ENCODE results near the gene CCDC43. TPM values are rescaled to one million over a fixed set of nuclear protein-coding genes. Genes with fewer than 3 reads are reported as not detected.

CCDC43 gene
- total and polyA plus RNA-seq, 2 of the 13 experiments (the other 11 are each of a cell fraction or from before 2014, with no cell fraction given), result 17.5 to 94.8 TPM

- TF ChIP-seq FOXA3 (CRISPR knock-in tag; IDR thresholded peaks at IDR 0.05) (peak; percentile 41; the same call in 1 of the 2 replicates), ZNF496 (CRISPR knock-in tag; IDR thresholded peaks at IDR 0.05; ENCODE audit: insufficient replicate concordance) (no peak), ZNF674 (CRISPR knock-in tag; IDR thresholded peaks at IDR 0.05; ENCODE audit: low read depth) (no peak), MED1 (CRISPR knock-in tag; IDR thresholded peaks at IDR 0.05) (peak; percentile 81), TP53 (CRISPR knock-in tag; conservative IDR thresholded peaks at IDR 0.05) (no peak), PHF5A (CRISPR knock-in tag; IDR thresholded peaks at IDR 0.05; ENCODE audit: low read depth, unreplicated experiment) (no peak), MIXL1 (CRISPR knock-in tag; IDR thresholded peaks at IDR 0.05) (peak; percentile 91), MYPOP (CRISPR knock-in tag; IDR thresholded peaks at IDR 0.05) (no peak; the same call in 1 of the 2 replicates), MTF2 (CRISPR knock-in tag; IDR thresholded peaks at IDR 0.05; ENCODE audit: borderline replicate concordance) (0 out of 2 replicates have a peak, but pooled peaks have one; percentile 16), BATF2 (CRISPR knock-in tag; IDR thresholded peaks at IDR 0.05) (peak; percentile 72; the same call in 1 of the 2 replicates), DDIT3 (CRISPR knock-in tag; IDR thresholded peaks at IDR 0.05) (no peak), ZNF382 (CRISPR knock-in tag; IDR thresholded peaks at IDR 0.05; ENCODE audit: borderline replicate concordance) (no peak; the same call in 1 of the 2 replicates), TAF15 (IDR thresholded peaks at IDR 0.05; ENCODE audit: low read depth, low read length, poor library complexity, severe bottlenecking) (no peak), KDM1A (CRISPR knock-in tag; IDR thresholded peaks at IDR 0.05) (0 out of 2 replicates have a peak, but pooled peaks have one; percentile 6), ZNF276 (CRISPR knock-in tag; IDR thresholded peaks at IDR 0.05; ENCODE audit: low read depth) (peak; percentile 82), MATR3 (CRISPR knock-in tag; IDR thresholded peaks at IDR 0.05) (no peak), YY1 (IDR thresholded peaks at IDR 0.05; ENCODE audit: insufficient read depth, insufficient replicate concordance, low read depth, low read length) (peak; percentile 99), CBX1 (IDR thresholded peaks at IDR 0.05; ENCODE audit: low read depth) (peak; percentile 89), ZNF672 (CRISPR knock-in tag; IDR thresholded peaks at IDR 0.05) (0 out of 2 replicates have a peak, but pooled peaks have one; percentile 52), GMEB2 (CRISPR knock-in tag; IDR thresholded peaks at IDR 0.05; ENCODE audit: low read depth) (no peak), MBNL3 (CRISPR knock-in tag; conservative IDR thresholded peaks at IDR 0.05) (no peak), ZNF605 (CRISPR knock-in tag; IDR thresholded peaks at IDR 0.05) (peak; percentile 98), TAF1 (CRISPR knock-in tag; IDR thresholded peaks at IDR 0.05) (peak; percentile 100), ZBTB37 (CRISPR knock-in tag; IDR thresholded peaks at IDR 0.05) (peak; percentile 66; the same call in 1 of the 2 replicates)
These were observed at the start of gene CCDC43 (continued) for GRCh38 chr17:44689477-44690217.
